GM20431 (cell line): ENCODE results near the gene NDEL1.

ENCODE experiments used
- in situ Hi-C: fragments of 300-500 bp; cut with MseI, MboI; formaldehyde crosslinking; loops from one replicate; pipeline ENCODE4 v1.15.0; 2020; ENCODE audit warnings: low sequenced_read_pairs; ENCODE audit not compliant: unreplicated experiment

The NDEL1 gene

GRCh38 chr17:8494506-8495111, 58.9 kb downstream of the NDEL1 start:
- in situ Hi-C loops, result no loop called here

- in situ Hi-C loops, result no loop called here
These were observed 60.4 kb downstream of the NDEL1 start for GRCh38 chr17:8496081-8496480.

- in situ Hi-C loops, result no loop called here
These were observed 63.5 kb downstream of the NDEL1 start for GRCh38 chr17:8499171-8499570.

GRCh38 chr17:8499614-8500013, 63.9 kb downstream of the NDEL1 start:
- in situ Hi-C loops, result no loop called here

- in situ Hi-C loops, result no loop called here
These were observed 64.9 kb downstream of the NDEL1 start for GRCh38 chr17:8500609-8501008.

- in situ Hi-C loops, result no loop called here
These were observed 66.4 kb downstream of the NDEL1 start for GRCh38 chr17:8502126-8502525.

- in situ Hi-C loops, result no loop called here
These were observed 67.7 kb downstream of the NDEL1 start for GRCh38 chr17:8503368-8503767.

- in situ Hi-C loops, result no loop called here
These were observed 68.1 kb downstream of the NDEL1 start for GRCh38 chr17:8503807-8504206.

- in situ Hi-C loops, result no loop called here
These were observed 69.0 kb downstream of the NDEL1 start for GRCh38 chr17:8504460-8505207.

GRCh38 chr17:8506145-8506544, 70.5 kb downstream of the NDEL1 start:
- in situ Hi-C loops, result no loop called here

GRCh38 chr17:8514801-8515200, 79.1 kb downstream of the NDEL1 start:
- in situ Hi-C loops, result no loop called here
